Measurements from ENCODE around the gene SERPINA12.

SERPINA12 gene

DNA sequence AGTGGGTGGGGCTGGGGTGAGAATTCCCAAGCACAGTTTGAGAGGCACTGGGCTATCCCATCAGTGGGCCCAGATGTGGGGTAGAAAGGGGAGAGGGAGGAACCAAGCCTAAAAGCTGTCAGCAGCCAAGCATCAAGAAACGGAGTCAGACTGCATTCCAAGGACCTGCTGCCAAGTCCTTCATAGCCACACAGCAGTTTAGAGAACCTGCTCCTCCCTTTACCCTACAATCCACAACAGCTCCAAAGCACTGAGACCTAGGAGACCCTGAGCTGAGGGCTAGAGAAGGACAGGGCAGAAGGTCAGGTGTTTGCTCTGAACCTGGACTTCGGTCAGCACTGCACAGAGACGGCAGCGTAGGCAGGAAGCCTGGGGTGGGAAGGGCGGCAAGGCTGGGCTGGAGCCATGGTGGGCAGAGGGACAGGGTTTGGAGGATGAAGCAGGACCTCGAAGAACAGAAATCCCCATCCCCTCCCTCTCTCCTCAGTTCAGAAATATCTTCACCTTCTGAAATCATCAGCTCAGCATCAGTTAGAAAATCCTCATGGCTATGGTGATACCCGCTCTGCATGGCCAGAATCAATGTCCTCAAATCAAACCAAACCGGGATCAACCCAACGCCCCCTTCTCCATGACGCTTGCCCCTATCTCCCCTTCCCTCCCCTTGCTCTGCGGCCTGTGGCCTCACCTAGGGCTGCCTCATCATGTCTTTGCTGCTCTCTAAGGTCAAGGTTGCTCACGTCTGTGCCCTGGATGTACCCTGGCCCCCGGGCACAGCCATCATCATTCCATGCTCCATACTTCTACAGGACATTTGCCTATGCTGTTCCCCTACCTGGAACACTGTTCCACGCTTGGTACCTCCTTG is 39.1 kb upstream of the SERPINA12 start:
- DNase-seq (ENCODE audit: low read depth), result no peak
- TF ChIP-seq, protein P1, sequence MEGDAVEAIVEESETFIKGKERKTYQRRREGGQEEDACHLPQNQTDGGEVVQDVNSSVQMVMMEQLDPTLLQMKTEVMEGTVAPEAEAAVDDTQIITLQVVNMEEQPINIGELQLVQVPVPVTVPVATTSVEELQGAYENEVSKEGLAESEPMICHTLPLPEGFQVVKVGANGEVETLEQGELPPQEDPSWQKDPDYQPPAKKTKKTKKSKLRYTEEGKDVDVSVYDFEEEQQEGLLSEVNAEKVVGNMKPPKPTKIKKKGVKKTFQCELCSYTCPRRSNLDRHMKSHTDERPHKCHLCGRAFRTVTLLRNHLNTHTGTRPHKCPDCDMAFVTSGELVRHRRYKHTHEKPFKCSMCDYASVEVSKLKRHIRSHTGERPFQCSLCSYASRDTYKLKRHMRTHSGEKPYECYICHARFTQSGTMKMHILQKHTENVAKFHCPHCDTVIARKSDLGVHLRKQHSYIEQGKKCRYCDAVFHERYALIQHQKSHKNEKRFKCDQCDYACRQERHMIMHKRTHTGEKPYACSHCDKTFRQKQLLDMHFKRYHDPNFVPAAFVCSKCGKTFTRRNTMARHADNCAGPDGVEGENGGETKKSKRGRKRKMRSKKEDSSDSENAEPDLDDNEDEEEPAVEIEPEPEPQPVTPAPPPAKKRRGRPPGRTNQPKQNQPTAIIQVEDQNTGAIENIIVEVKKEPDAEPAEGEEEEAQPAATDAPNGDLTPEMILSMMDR (conservative IDR thresholded peaks at IDR 0.05; ENCODE audit: low read depth, low read length), result no peak
- no peak overlapping the region for H3K4me3 ChIP-seq (ENCODE audit: low read length)

- TF ChIP-seq, protein P1 (conservative IDR thresholded peaks at IDR 0.05; ENCODE audit: low read depth, low read length), result no peak
- H3K4me3 ChIP-seq (ENCODE audit: low read length), result no peak overlapping the region
- DNase-seq (ENCODE audit: low read depth), result no peak
Measured at GRCh38 chr14:94547726-94548125, 38.5 kb upstream of the SERPINA12 start.

- TF ChIP-seq, protein P1 (conservative IDR thresholded peaks at IDR 0.05; ENCODE audit: low read depth, low read length), result no peak
- DNase-seq (ENCODE audit: low read depth), result no peak
- no peak overlapping the region for H3K4me3 ChIP-seq (ENCODE audit: low read length)
Measured at GRCh38 chr14:94547151-94547680, 37.9 kb upstream of the SERPINA12 start.

GRCh38 chr14:94545131-94545841 is 36.0 kb upstream of the SERPINA12 start:
- TF ChIP-seq, protein P1 (conservative IDR thresholded peaks at IDR 0.05; ENCODE audit: low read depth, low read length), result no peak
- DNase-seq (ENCODE audit: low read depth), result peak; percentile 26
- H3K4me3 ChIP-seq (ENCODE audit: low read length), result no peak overlapping the region

- no peak for DNase-seq (ENCODE audit: low read depth)
- TF ChIP-seq, protein P1 (conservative IDR thresholded peaks at IDR 0.05; ENCODE audit: low read depth, low read length), result no peak
- no peak overlapping the region for H3K4me3 ChIP-seq (ENCODE audit: low read length)
Measured at GRCh38 chr14:94544726-94545125, 35.5 kb upstream of the SERPINA12 start.

DNA sequence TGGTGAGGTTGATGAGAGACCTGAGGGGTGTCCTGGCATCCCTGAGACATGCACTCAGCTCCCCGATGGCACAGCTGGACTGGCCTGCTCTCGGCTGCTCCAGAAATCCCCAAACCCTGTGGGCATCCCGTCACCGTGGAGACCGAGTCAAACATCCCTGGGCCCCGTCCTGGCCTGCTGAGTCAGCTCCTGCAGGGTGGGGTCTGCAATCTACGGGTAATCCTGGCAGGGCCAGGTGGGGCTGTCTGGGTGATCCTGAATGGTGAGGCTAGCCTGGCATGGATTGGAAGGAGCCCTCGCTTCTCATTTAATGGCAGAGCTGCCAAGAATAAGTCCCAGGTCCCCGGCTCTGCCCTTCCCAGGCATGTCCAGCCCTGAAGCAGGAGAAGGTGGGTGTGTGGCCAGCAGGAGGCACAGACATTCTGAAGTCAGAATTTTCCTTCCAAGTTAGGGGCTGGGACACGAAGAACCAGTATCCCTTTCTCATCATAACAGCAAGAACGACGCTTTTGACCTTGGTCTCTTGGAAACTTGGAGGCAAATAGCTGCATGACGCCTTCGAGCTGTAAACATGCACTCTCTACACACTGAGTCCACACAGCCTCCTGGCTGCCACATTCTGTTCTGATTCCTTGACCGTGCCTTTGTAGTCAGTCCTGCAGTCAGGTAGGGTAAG is 34.3 kb upstream of the SERPINA12 start:
- TF ChIP-seq, protein P1 (conservative IDR thresholded peaks at IDR 0.05; ENCODE audit: low read depth, low read length), result no peak
- H3K4me3 ChIP-seq (ENCODE audit: low read length), result no peak overlapping the region
- DNase-seq (ENCODE audit: low read depth), result no peak

Measured in retinal pigment epithelial cell (primary cell).